ENCODE data around the gene MAGI1.

Gene MAGI1

GRCh38 chr3:65938676-65939075 is 100.0 kb downstream of the MAGI1 start:
- no peak for DNase-seq

- no peak for DNase-seq
Measured at GRCh38 chr3:65938147-65938546, 100.6 kb downstream of the MAGI1 start.

GRCh38 chr3:65936908-65937638 is 101.6 kb downstream of the MAGI1 start:
- DNase-seq, result no peak

- no peak for DNase-seq
Measured at GRCh38 chr3:65935724-65936123, 103.0 kb downstream of the MAGI1 start.

GRCh38 chr3:65930648-65931047 is 108.1 kb downstream of the MAGI1 start:
- DNase-seq, result no peak

GRCh38 chr3:65928110-65928509 is 110.6 kb downstream of the MAGI1 start:
- DNase-seq, result no peak

GRCh38 chr3:65927576-65927975 is 111.1 kb downstream of the MAGI1 start:
- DNase-seq, result no peak

- no peak for DNase-seq
Measured at GRCh38 chr3:65925254-65925954, 113.3 kb downstream of the MAGI1 start.

GRCh38 chr3:65924762-65925161 is 114.0 kb downstream of the MAGI1 start:
- no peak for DNase-seq

- peak; percentile 22 for DNase-seq
Measured at GRCh38 chr3:65922441-65922840, 116.3 kb downstream of the MAGI1 start.

GRCh38 chr3:65919826-65920225 is 118.9 kb downstream of the MAGI1 start:
- DNase-seq, result peak; percentile 13

GRCh38 chr3:65915477-65915876 is 123.2 kb downstream of the MAGI1 start:
- DNase-seq, result no peak

- peak; percentile 39 for DNase-seq
Measured at GRCh38 chr3:65914740-65915367, 123.9 kb downstream of the MAGI1 start.

GRCh38 chr3:65914032-65914739 is 124.5 kb downstream of the MAGI1 start:
- DNase-seq, result no peak

GRCh38 chr3:65912647-65913046 is 126.1 kb downstream of the MAGI1 start:
- DNase-seq, result no peak

- DNase-seq, result no peak
Measured at GRCh38 chr3:65908588-65908987, 130.1 kb downstream of the MAGI1 start.

- no peak for DNase-seq
Measured at GRCh38 chr3:65907232-65908130, 131.2 kb downstream of the MAGI1 start.

GRCh38 chr3:65905771-65906170 is 132.9 kb downstream of the MAGI1 start:
- no peak for DNase-seq

GRCh38 chr3:65904016-65904415 is 134.7 kb downstream of the MAGI1 start:
- no peak for DNase-seq

GRCh38 chr3:65902304-65902793 is 136.4 kb downstream of the MAGI1 start:
- no peak for DNase-seq

- no peak for DNase-seq
Measured at GRCh38 chr3:65901226-65901625, 137.5 kb downstream of the MAGI1 start.

- DNase-seq, result no peak
Measured at GRCh38 chr3:65899226-65899625, 139.5 kb downstream of the MAGI1 start.
